CD4-positive, alpha-beta memory T cell (primary cell): ENCODE data around the gene CDKAL1. TPM values are rescaled to one million over a fixed set of nuclear protein-coding genes. Genes with fewer than 3 reads are reported as not detected.
A peak's percentile ranks its signal among the peaks of the same experiment; 100 is the strongest.

ENCODE experiments used
- CTCF ChIA-PET: fragments of 350-600 bp; sonication (Branson Sonifier 250); formaldehyde crosslinking; loops from one replicate; lab custom pipeline; 2021; ENCODE audit warnings: inconsistent platforms; ENCODE audit not compliant: partially characterized antibody; lab: Charles Lee
- POLR2A ChIA-PET: fragments of 350-600 bp; sonication (Branson Sonifier 250); formaldehyde crosslinking; loops from one replicate; lab custom pipeline; 2021; ENCODE audit not compliant: partially characterized antibody; lab: Charles Lee
- DNase-seq, 5 donors: peaks; one replicate each; pipeline versions ENCODE4 v3.0.0 to v3.0.0-alpha.2; 2020 to 2022; ENCODE audit warnings: mixed read lengths in 1 of 5
- H3K27ac ChIP-seq: one replicate; pipeline ENCODE4 v1.7.0; 2013; ENCODE audit warnings: low read depth, low read length
- H3K27me3 ChIP-seq: 2 replicates; pipeline ENCODE4 v1.7.0; 2013; ENCODE audit warnings: mild to moderate bottlenecking, low read length, moderate library complexity; ENCODE audit not compliant: insufficient read depth
- H3K36me3 ChIP-seq: 2 replicates; pipeline ENCODE4 v1.7.0; 2013; ENCODE audit warnings: mild to moderate bottlenecking, low read length, moderate library complexity; ENCODE audit not compliant: insufficient read depth
- H3K4me1 ChIP-seq: 2 replicates; pipeline ENCODE4 v1.7.0; 2013; ENCODE audit warnings: mild to moderate bottlenecking, low read length, moderate library complexity; ENCODE audit not compliant: insufficient read depth
- H3K4me3 ChIP-seq, 2 donors: one replicate each; pipeline ENCODE4 v1.7.0; 2013; ENCODE audit warnings: low read length in 2 of 2, mild to moderate bottlenecking in 1 of 2
- H3K9me3 ChIP-seq, 2 donors: one replicate each; pipeline ENCODE4 v1.7.0; 2013; ENCODE audit warnings: low read length in 2 of 2, control low read depth in 1 of 2; ENCODE audit not compliant: control insufficient read depth in 1 of 2
- H3K27ac Mint-ChIP-seq, 7 donors: one replicate each; pipeline ENCODE4 v1.8.0; 2020 to 2021; ENCODE audit warnings: mixed read lengths in 7 of 7, mild to moderate bottlenecking in 6 of 7, inconsistent platforms in 3 of 7, moderate library complexity in 3 of 7
- H3K27me3 Mint-ChIP-seq, 2 donors: one replicate each; pipeline ENCODE4 v1.8.0; 2020 to 2021; ENCODE audit warnings: mixed read lengths in 2 of 2
- H3K36me3 Mint-ChIP-seq, 2 donors: one replicate each; pipeline ENCODE4 v1.8.0; 2020 to 2021; ENCODE audit warnings: mixed read lengths in 2 of 2, inconsistent platforms in 1 of 2, mild to moderate bottlenecking in 1 of 2
- H3K4me1 Mint-ChIP-seq, 4 donors: one replicate each; pipeline ENCODE4 v1.8.0; 2020 to 2021; ENCODE audit warnings: mixed read lengths in 4 of 4, mild to moderate bottlenecking in 1 of 4
- H3K4me3 Mint-ChIP-seq, 8 donors: one replicate each; pipeline ENCODE4 v1.8.0; 2020 to 2021; ENCODE audit warnings: mixed read lengths in 8 of 8, mild to moderate bottlenecking in 7 of 8, moderate library complexity in 6 of 8, inconsistent platforms in 3 of 8
- H3K9me3 Mint-ChIP-seq, 8 donors: one replicate each; pipeline ENCODE4 v1.8.0; 2020 to 2021; ENCODE audit warnings: mixed read lengths in 8 of 8, mild to moderate bottlenecking in 5 of 8, inconsistent platforms in 3 of 8, moderate library complexity in 1 of 8
- intact Hi-C: fragments of 100-400 bp; cut with micrococcal nuclease; formaldehyde crosslinking; loops from one replicate; pipeline ENCODE4 v1.15.1; 2023
- polyA plus RNA-seq, 2 donors: library from polyadenylated mRNA; unstranded; fragments of 300-500 nt; fragmentation: Illumina TruSeq; gene quantifications; one replicate each; pipeline ENCODE4 v1.2.3, GENCODE V29; 2021
- total RNA-seq, 2 experiments: library from RNA; stranded (reverse); gene quantifications; one replicate each; pipeline ENCODE4 v1.2.3, GENCODE V29; 2021

CDKAL1 gene
- total and polyA plus RNA-seq, 4 experiments from 2014 or later, result 22.3 to 41.8 (median 26.8) TPM

DNA sequence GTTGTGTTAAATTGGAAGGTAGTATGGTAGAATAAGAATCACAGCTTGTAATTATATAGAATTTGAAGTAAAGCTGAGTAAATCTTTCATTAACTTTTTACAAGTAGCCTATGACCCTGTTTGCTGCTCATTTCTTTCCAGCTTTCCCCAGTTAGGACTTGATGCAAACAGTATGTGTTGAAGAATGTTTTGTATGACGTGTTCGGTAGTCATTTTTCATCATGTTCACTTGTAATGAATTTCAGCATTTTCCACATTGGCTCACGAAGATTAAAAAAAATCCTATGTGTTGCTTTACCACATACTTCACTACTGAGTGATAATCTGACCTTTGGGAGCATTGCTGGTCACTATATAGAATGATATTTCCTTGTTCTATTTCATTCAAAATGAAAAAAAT is 162.4 kb downstream of the CDKAL1 start:
- CTCF ChIA-PET, result no interaction called here
- no peaks in the 10 kb centered on the region for H3K9me3 ChIP-seq
- no peaks in the 10 kb centered on the region for H3K4me1 ChIP-seq
- H3K36me3 Mint-ChIP-seq, result peaks cover 1 to 4% of the 10 kb centered on the region in 2 donors
- H3K4me3 Mint-ChIP-seq, result no peak overlapping the region
- no peaks in the 10 kb centered on the region for H3K36me3 ChIP-seq
- intact Hi-C loops, result no loop called here
- POLR2A ChIA-PET, result no interaction called here
- no peaks in the 10 kb centered on the region for H3K27me3 Mint-ChIP-seq
- no peaks in the 10 kb centered on the region for H3K9me3 Mint-ChIP-seq
- H3K27ac ChIP-seq, result no peak overlapping the region
- H3K27me3 ChIP-seq, result no peaks in the 10 kb centered on the region
- no peak overlapping the region for H3K4me3 ChIP-seq
- DNase-seq, result no peak
- H3K27ac Mint-ChIP-seq, result no peak overlapping the region
- peaks cover 14 to 28% (median 21%) of the 10 kb centered on the region in 4 donors for H3K4me1 Mint-ChIP-seq

DNA sequence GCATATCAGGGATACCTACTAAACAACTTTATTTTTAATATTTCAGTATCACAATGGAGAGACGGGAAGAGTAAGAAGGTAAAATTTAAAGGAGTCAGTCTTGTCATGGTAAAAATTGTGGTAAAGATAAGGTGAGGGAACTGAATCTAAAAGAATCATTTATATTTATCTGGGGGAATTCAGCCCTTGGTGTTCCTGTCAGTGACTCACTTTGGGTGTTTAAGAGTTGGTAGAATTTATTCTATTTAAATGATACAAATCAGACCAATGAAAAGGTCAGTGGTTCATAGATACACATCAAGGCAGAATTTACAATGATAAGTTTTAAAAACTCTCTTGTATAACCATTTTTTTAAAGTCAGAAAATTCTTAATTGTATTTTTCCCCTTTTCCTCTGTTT is 164.4 kb downstream of the CDKAL1 start:
- Mint-ChIP-seq H3K27ac (no peak overlapping the region), H3K9me3 (no peaks in the 10 kb centered on the region), H3K4me1 (peaks cover 15 to 34% (median 19%) of the 10 kb centered on the region in 4 donors), H3K27me3 (no peaks in the 10 kb centered on the region), H3K4me3 (no peak overlapping the region), H3K36me3 (peaks cover 1 to 4% of the 10 kb centered on the region in 2 donors)
- Histone ChIP-seq H3K9me3 (no peaks in the 10 kb centered on the region), H3K4me3 (no peak overlapping the region), H3K27ac (no peak overlapping the region), H3K4me1 (no peaks in the 10 kb centered on the region), H3K36me3 (no peaks in the 10 kb centered on the region), H3K27me3 (no peaks in the 10 kb centered on the region)
- CTCF ChIA-PET, result no interaction called here
- POLR2A ChIA-PET, result no interaction called here
- intact Hi-C loops, result no loop called here
- DNase-seq, result no peak

DNA sequence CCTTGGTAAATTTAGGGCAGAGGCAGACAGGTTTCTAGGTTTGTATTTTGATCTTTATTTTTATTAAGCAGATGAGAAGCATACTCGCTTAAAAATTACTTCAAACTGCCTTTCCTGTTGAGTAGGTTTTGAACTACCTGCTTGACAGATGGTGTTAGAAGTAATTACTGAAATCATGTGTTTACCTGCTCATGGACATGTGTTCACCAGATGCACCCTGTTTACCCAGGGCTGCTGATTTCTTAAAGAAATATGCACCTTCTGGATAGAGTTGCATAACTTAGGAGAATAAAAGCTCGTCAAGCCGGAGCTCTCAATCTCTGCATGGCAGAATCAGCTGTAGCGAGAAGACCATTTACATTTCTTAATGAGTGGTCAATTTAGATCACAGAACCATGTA is 165.1 kb downstream of the CDKAL1 start:
- Mint-ChIP-seq H3K9me3 (no peaks in the 10 kb centered on the region), H3K4me1 (peaks cover 20 to 37% (median 25%) of the 10 kb centered on the region in 4 donors), H3K27ac (no peak overlapping the region), H3K4me3 (no peak overlapping the region), H3K27me3 (no peaks in the 10 kb centered on the region), H3K36me3 (peaks cover 1 to 4% of the 10 kb centered on the region in 2 donors)
- intact Hi-C loops, result no loop called here
- DNase-seq, result no peak
- POLR2A ChIA-PET, result no interaction called here
- no peak overlapping the region for H3K27ac ChIP-seq
- no peak overlapping the region for H3K4me3 ChIP-seq
- no peaks in the 10 kb centered on the region for H3K9me3 ChIP-seq
- H3K4me1 ChIP-seq, result no peaks in the 10 kb centered on the region
- H3K27me3 ChIP-seq, result no peaks in the 10 kb centered on the region
- H3K36me3 ChIP-seq, result no peaks in the 10 kb centered on the region
- CTCF ChIA-PET, result no interaction called here

DNA sequence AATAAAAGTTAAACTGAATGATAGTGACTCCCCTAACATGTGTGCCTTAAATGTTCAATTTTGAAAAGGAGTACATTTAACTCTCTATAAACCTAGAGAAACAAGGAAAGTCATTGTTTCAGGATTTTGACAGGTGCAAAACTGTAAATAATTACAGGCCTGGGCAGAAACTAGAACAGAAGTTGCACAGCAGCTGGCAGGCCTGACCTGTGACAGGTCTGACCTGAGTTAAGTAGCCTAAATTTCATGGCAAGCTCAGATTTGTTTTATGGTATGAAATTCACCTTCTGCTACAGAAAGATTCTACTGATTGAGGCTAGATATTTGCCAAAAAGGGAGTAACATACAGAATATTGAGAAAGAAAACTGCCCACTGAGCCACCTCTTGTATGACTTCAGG is 166.1 kb downstream of the CDKAL1 start:
- H3K27me3 ChIP-seq, result no peaks in the 10 kb centered on the region
- Mint-ChIP-seq H3K36me3 (peaks cover 1 to 4% of the 10 kb centered on the region in 2 donors), H3K9me3 (no peaks in the 10 kb centered on the region), H3K27me3 (no peaks in the 10 kb centered on the region), H3K4me1 (peaks cover 21 to 35% (median 28%) of the 10 kb centered on the region in 4 donors), H3K27ac (no peak overlapping the region), H3K4me3 (no peak overlapping the region)
- no peaks in the 10 kb centered on the region for H3K9me3 ChIP-seq
- ChIA-PET POLR2A (no interaction called here), CTCF (no interaction called here)
- no peaks in the 10 kb centered on the region for H3K4me1 ChIP-seq
- no peak overlapping the region for H3K4me3 ChIP-seq
- no peaks in the 10 kb centered on the region for H3K36me3 ChIP-seq
- DNase-seq, result no peak
- H3K27ac ChIP-seq, result no peak overlapping the region
- intact Hi-C loops, result no loop called here

DNA sequence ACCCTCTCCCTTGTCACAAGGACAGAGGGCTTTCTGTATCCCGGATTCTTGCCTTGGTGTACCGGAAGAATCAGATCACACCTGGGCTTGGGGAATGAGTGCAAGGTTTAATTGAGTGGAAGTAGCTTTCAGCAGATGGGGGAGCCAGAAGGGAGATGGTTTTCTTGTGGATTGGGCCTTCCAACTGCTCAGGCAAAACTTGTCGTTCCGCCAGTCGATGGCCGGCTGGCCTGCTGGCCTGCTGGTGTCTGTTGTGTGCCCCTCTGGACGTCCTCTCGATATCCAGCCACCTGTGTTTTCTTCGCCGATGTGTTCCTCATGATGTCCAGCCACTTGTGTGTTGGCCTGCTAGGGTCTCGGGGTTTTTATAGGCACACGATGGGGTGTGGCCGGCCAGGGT is 168.1 kb downstream of the CDKAL1 start:
- Mint-ChIP-seq H3K4me3 (no peak overlapping the region), H3K9me3 (no peaks in the 10 kb centered on the region), H3K4me1 (peaks cover 27 to 50% (median 37%) of the 10 kb centered on the region in 4 donors), H3K36me3 (peaks cover 0 to 1% of the 10 kb centered on the region in 2 donors), H3K27me3 (no peaks in the 10 kb centered on the region), H3K27ac (no peak overlapping the region)
- DNase-seq, result no peak
- Histone ChIP-seq H3K27ac (no peak overlapping the region), H3K36me3 (no peaks in the 10 kb centered on the region), H3K4me3 (no peak overlapping the region), H3K4me1 (no peaks in the 10 kb centered on the region), H3K9me3 (no peaks in the 10 kb centered on the region), H3K27me3 (no peaks in the 10 kb centered on the region)
- ChIA-PET POLR2A (no interaction called here), CTCF (no interaction called here)
- intact Hi-C loops, result no loop called here

DNA sequence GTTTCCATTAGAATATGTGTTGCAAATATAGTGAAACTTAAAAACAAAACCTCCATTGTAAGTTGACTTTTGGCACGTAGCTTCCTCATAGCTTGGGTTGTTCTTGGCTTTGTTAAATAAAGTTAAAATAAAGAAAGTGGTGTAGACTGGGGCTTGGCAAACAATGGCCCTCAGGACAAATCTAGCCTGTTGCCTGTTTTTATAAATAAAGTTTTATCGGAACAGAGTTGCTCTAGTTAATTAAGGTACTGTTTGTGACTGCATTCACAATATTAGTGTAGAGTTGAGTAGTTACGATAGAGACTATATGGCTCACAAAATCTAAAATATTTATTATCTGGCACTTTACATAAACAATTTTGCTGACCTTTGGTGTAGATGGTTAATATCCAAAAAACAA is 168.8 kb downstream of the CDKAL1 start:
- no peak for DNase-seq
- Mint-ChIP-seq H3K4me1 (peaks cover 25 to 53% (median 36%) of the 10 kb centered on the region in 4 donors), H3K4me3 (no peak overlapping the region), H3K27ac (no peak overlapping the region), H3K9me3 (no peaks in the 10 kb centered on the region), H3K36me3 (peaks cover 0 to 1% of the 10 kb centered on the region in 2 donors), H3K27me3 (no peaks in the 10 kb centered on the region)
- Histone ChIP-seq H3K27me3 (no peaks in the 10 kb centered on the region), H3K27ac (no peak overlapping the region), H3K4me1 (no peaks in the 10 kb centered on the region), H3K36me3 (no peaks in the 10 kb centered on the region), H3K9me3 (no peaks in the 10 kb centered on the region), H3K4me3 (no peak overlapping the region)
- ChIA-PET POLR2A (no interaction called here), CTCF (no interaction called here)
- intact Hi-C loops, result no loop called here

DNA sequence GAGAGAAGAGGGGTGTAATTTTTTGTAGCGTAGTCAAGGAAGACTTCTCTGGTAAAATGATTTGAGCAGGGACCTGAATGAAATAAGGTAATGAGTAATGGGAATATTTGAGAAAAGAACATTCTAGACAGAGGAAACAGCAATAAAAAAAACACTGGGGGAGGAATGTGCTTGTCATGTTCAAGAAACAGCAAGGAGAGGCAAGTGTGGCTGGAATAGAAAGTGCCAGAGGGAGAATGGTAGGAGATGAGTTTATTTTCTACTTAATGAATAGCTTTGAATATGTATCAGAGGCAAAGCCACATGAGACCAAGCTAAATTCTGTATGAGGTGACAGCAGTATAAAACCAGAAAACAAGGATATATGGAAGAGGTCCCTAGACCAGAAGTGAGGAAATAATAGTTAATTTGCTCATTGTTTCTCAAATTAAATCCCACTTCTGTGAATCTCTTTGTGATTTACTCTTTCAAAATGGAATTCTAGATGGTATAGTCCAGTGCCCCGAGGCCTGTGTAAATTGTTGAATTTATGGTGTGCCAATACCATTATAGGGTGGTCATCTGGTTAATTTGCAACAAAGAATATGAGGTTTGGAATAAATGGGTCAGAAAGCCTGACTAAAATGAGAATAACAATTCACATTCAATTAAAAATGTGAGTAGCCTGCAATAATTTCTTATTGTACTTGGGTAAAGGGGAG is 170.2 kb downstream of the CDKAL1 start:
- H3K36me3 ChIP-seq, result no peaks in the 10 kb centered on the region
- H3K4me3 Mint-ChIP-seq, result no peak overlapping the region
- DNase-seq, result no peak
- H3K27me3 Mint-ChIP-seq, result no peaks in the 10 kb centered on the region
- H3K4me1 ChIP-seq, result no peaks in the 10 kb centered on the region
- intact Hi-C loops, result no loop called here
- peaks cover 0 to 1% of the 10 kb centered on the region in 2 donors for H3K36me3 Mint-ChIP-seq
- H3K27ac ChIP-seq, result no peak overlapping the region
- H3K27me3 ChIP-seq, result no peaks in the 10 kb centered on the region
- no peak overlapping the region for H3K4me3 ChIP-seq
- ChIA-PET POLR2A (no interaction called here), CTCF (no interaction called here)
- H3K9me3 ChIP-seq, result no peaks in the 10 kb centered on the region
- no peaks in the 10 kb centered on the region for H3K9me3 Mint-ChIP-seq
- H3K4me1 Mint-ChIP-seq, result peaks cover 29 to 59% (median 40%) of the 10 kb centered on the region in 4 donors
- peak overlapping the region in 1 of 7 donors; percentile 62 for H3K27ac Mint-ChIP-seq
